Immature natural killer cell (primary cell): ENCODE data around the gene ENTR1. TPM values are rescaled to one million over a fixed set of nuclear protein-coding genes. Genes with fewer than 3 reads are reported as not detected.

ENCODE experiments used
- DNase-seq, 3 donors: peaks; one replicate each; pipeline ENCODE4 v3.0.0; 2022; ENCODE audit warnings: mixed read lengths in 1 of 3
- H3K27ac Mint-ChIP-seq, 6 donors: one replicate each; pipeline ENCODE4 v1.8.0; 2020; ENCODE audit warnings: mixed read lengths in 6 of 6, mild to moderate bottlenecking in 5 of 6, inconsistent platforms in 4 of 6, moderate library complexity in 3 of 6
- H3K27me3 Mint-ChIP-seq, 3 donors: one replicate each; pipeline ENCODE4 v1.8.0; 2020 to 2021; ENCODE audit warnings: low read depth in 3 of 3, mild to moderate bottlenecking in 3 of 3, mixed read lengths in 3 of 3, moderate library complexity in 3 of 3, inconsistent platforms in 1 of 3
- H3K36me3 Mint-ChIP-seq, 3 donors: one replicate each; pipeline ENCODE4 v1.8.0; 2020; ENCODE audit warnings: mixed read lengths in 3 of 3, inconsistent platforms in 2 of 3, mild to moderate bottlenecking in 2 of 3
- H3K4me1 Mint-ChIP-seq, 2 donors: one replicate each; pipeline ENCODE4 v1.8.0; 2020; ENCODE audit warnings: inconsistent platforms in 2 of 2, mild to moderate bottlenecking in 2 of 2, mixed read lengths in 2 of 2, moderate library complexity in 1 of 2
- H3K4me3 Mint-ChIP-seq, 5 donors: one replicate each; pipeline ENCODE4 v1.8.0; 2020; ENCODE audit warnings: mild to moderate bottlenecking in 5 of 5, mixed read lengths in 5 of 5, inconsistent platforms in 3 of 5, moderate library complexity in 3 of 5
- H3K9me3 Mint-ChIP-seq, 6 donors: one replicate each; pipeline ENCODE4 v1.8.0; 2020; ENCODE audit warnings: mild to moderate bottlenecking in 6 of 6, mixed read lengths in 6 of 6, inconsistent platforms in 4 of 6, moderate library complexity in 3 of 6
- polyA plus RNA-seq, 3 donors: library from polyadenylated mRNA; unstranded; fragments of 300-500 nt; fragmentation: Illumina TruSeq; gene quantifications; one replicate each; pipeline ENCODE4 v1.2.3, GENCODE V29; 2021

Gene ENTR1
- polyA plus RNA-seq, 3 donors from 2014 or later = 5.7 to 11.5 (median 6.2) TPM

- H3K36me3 Mint-ChIP-seq = peaks cover 0 to 4% (median 0%) of the 10 kb centered on the region in 3 donors
- H3K4me3 Mint-ChIP-seq = no peak overlapping the region
- H3K27ac Mint-ChIP-seq = no peak overlapping the region
- H3K4me1 Mint-ChIP-seq = no peaks in the 10 kb centered on the region
- DNase-seq = no peak
- H3K9me3 Mint-ChIP-seq = no peaks in the 10 kb centered on the region
- H3K27me3 Mint-ChIP-seq = peaks cover 0 to 4% (median 2%) of the 10 kb centered on the region in 3 donors
Observed at GRCh38 chr9:136370687-136371532, 39.5 kb downstream of the ENTR1 start.

- Mint-ChIP-seq H3K4me1 (no peaks in the 10 kb centered on the region), H3K4me3 (no peak overlapping the region), H3K27me3 (peaks cover 0 to 2% (median 2%) of the 10 kb centered on the region in 3 donors), H3K36me3 (peaks cover 0 to 4% (median 0%) of the 10 kb centered on the region in 3 donors), H3K9me3 (no peaks in the 10 kb centered on the region), H3K27ac (no peak overlapping the region)
- DNase-seq = no peak
Observed at GRCh38 chr9:136370037-136370436, 40.4 kb downstream of the ENTR1 start.

GRCh38 chr9:136368190-136368589, 42.2 kb downstream of the ENTR1 start:
- H3K27me3 Mint-ChIP-seq = peaks cover 1 to 4% (median 2%) of the 10 kb centered on the region in 3 donors
- no peak for DNase-seq
- peaks cover 0 to 4% (median 0%) of the 10 kb centered on the region in 3 donors for H3K36me3 Mint-ChIP-seq
- no peak overlapping the region for H3K4me3 Mint-ChIP-seq
- no peaks in the 10 kb centered on the region for H3K4me1 Mint-ChIP-seq
- H3K27ac Mint-ChIP-seq = no peak overlapping the region
- H3K9me3 Mint-ChIP-seq = no peaks in the 10 kb centered on the region

- H3K4me3 Mint-ChIP-seq = no peak overlapping the region
- DNase-seq = no peak
- peaks cover 0 to 4% (median 0%) of the 10 kb centered on the region in 3 donors for H3K36me3 Mint-ChIP-seq
- H3K27ac Mint-ChIP-seq = no peak overlapping the region
- peaks cover 0 to 2% (median 2%) of the 10 kb centered on the region in 3 donors for H3K27me3 Mint-ChIP-seq
- no peaks in the 10 kb centered on the region for H3K9me3 Mint-ChIP-seq
- peaks cover 0 to 2% of the 10 kb centered on the region in 2 donors for H3K4me1 Mint-ChIP-seq
Observed at GRCh38 chr9:136367296-136368145, 42.9 kb downstream of the ENTR1 start.

- no peak overlapping the region for H3K27ac Mint-ChIP-seq
- DNase-seq = no peak
- no peaks in the 10 kb centered on the region for H3K9me3 Mint-ChIP-seq
- H3K4me3 Mint-ChIP-seq = no peak overlapping the region
- H3K27me3 Mint-ChIP-seq = peaks cover 0 to 2% (median 2%) of the 10 kb centered on the region in 3 donors
- H3K36me3 Mint-ChIP-seq = peaks cover 0 to 4% (median 0%) of the 10 kb centered on the region in 3 donors
- peaks cover 0 to 2% of the 10 kb centered on the region in 2 donors for H3K4me1 Mint-ChIP-seq
Observed at GRCh38 chr9:136366826-136367225, 43.6 kb downstream of the ENTR1 start.

GRCh38 chr9:136365775-136366222, 44.6 kb downstream of the ENTR1 start:
- H3K27ac Mint-ChIP-seq = no peak overlapping the region
- H3K27me3 Mint-ChIP-seq = peaks cover 0 to 4% (median 2%) of the 10 kb centered on the region in 3 donors
- H3K4me1 Mint-ChIP-seq = peaks cover 0 to 2% of the 10 kb centered on the region in 2 donors
- H3K36me3 Mint-ChIP-seq = peaks cover 0 to 4% (median 0%) of the 10 kb centered on the region in 3 donors
- no peak for DNase-seq
- peak overlapping the region in 1 of 5 donors; percentile 27 for H3K4me3 Mint-ChIP-seq
- no peaks in the 10 kb centered on the region for H3K9me3 Mint-ChIP-seq

- H3K9me3 Mint-ChIP-seq = no peaks in the 10 kb centered on the region
Observed at GRCh38 chr9:136364942-136365774, 45.3 kb downstream of the ENTR1 start.

GRCh38 chr9:136363949-136364748, 46.3 kb downstream of the ENTR1 start:
- no peak overlapping the region for H3K27ac Mint-ChIP-seq
- H3K27me3 Mint-ChIP-seq = peaks cover 0 to 4% (median 2%) of the 10 kb centered on the region in 3 donors
- peaks cover 0 to 1% (median 0%) of the 10 kb centered on the region in 3 donors for H3K36me3 Mint-ChIP-seq
- no peaks in the 10 kb centered on the region for H3K9me3 Mint-ChIP-seq
- peak overlapping the region in 4 of 5 donors; percentile 42 to 64 (median 49) for H3K4me3 Mint-ChIP-seq
- peaks cover 0 to 2% of the 10 kb centered on the region in 2 donors for H3K4me1 Mint-ChIP-seq
- no peak for DNase-seq

More at GRCh38 chr9:136364942-136365774, 45.3 kb downstream of the ENTR1 start:
- Mint-ChIP-seq H3K4me3 (peak overlapping the region in 1 of 5 donors; percentile 42), H3K27ac (no peak overlapping the region), H3K4me1 (peaks cover 0 to 2% of the 10 kb centered on the region in 2 donors), H3K36me3 (peaks cover 0 to 4% (median 0%) of the 10 kb centered on the region in 3 donors), H3K27me3 (peaks cover 0 to 4% (median 2%) of the 10 kb centered on the region in 3 donors)
- no peak for DNase-seq

GRCh38 chr9:136363106-136363948, 47.1 kb downstream of the ENTR1 start, which contains the start of gene DNLZ:
Gene DNLZ, minus strand, starts transcription at chr9:136363744. Its CDS starts 30 bp downstream, at chr9:136363714.
- Mint-ChIP-seq H3K9me3 (no peaks in the 10 kb centered on the region), H3K4me3 (peak within 1 kb of the TSS; percentile 74 to 88 (median 85))
- peak; percentile 81 to 89 (median 88) for DNase-seq

GRCh38 chr9:136362450-136362784, 48.0 kb downstream of the ENTR1 start:
- peaks cover 0 to 5% (median 2%) of the 10 kb centered on the region in 3 donors for H3K27me3 Mint-ChIP-seq
- peaks cover 0 to 2% of the 10 kb centered on the region in 2 donors for H3K4me1 Mint-ChIP-seq
- H3K4me3 Mint-ChIP-seq = peak overlapping the region; percentile 74 to 88 (median 85)
- no peaks in the 10 kb centered on the region for H3K9me3 Mint-ChIP-seq
- DNase-seq = no peak
- H3K27ac Mint-ChIP-seq = peak overlapping the region in 3 of 6 donors; percentile 69 to 86 (median 82)
- no peaks in the 10 kb centered on the region for H3K36me3 Mint-ChIP-seq

More at GRCh38 chr9:136363106-136363948, 47.1 kb downstream of the ENTR1 start, which contains the start of gene DNLZ:
- Mint-ChIP-seq H3K36me3 (no peaks in the 10 kb centered on the region), H3K4me1 (peaks cover 0 to 2% of the 10 kb centered on the region in 2 donors), H3K27me3 (peaks cover 0 to 5% (median 2%) of the 10 kb centered on the region in 3 donors), H3K27ac (peak within 1 kb of the TSS; percentile 16 to 86 (median 64))

GRCh38 chr9:136361754-136362449, 48.5 kb downstream of the ENTR1 start:
- no peak for DNase-seq
- peaks cover 0 to 5% (median 2%) of the 10 kb centered on the region in 3 donors for H3K27me3 Mint-ChIP-seq
- peaks cover 0 to 2% of the 10 kb centered on the region in 2 donors for H3K4me1 Mint-ChIP-seq
- peak overlapping the region in 1 of 6 donors; percentile 69 for H3K27ac Mint-ChIP-seq
- H3K36me3 Mint-ChIP-seq = no peaks in the 10 kb centered on the region
- no peaks in the 10 kb centered on the region for H3K9me3 Mint-ChIP-seq
- H3K4me3 Mint-ChIP-seq = peak overlapping the region in 3 of 5 donors; percentile 45 to 88 (median 49)
